Caco-2 (cell line): ENCODE results near the gene GSE1. TPM values are rescaled to one million over a fixed set of nuclear protein-coding genes. Genes with fewer than 3 reads are reported as not detected.

Source experiments
- BruUV-seq: library from RNA; stranded (reverse); fragments of 400-500 nt; replicated peaks from 2 replicates; lab custom pipeline; 2021; lab: Mats Ljungman, UMichigan
- CTCF ChIA-PET: fragments of 300-600 bp; sonication (Branson Sonifier 250); formaldehyde crosslinking; loops from one replicate; lab custom pipeline; 2022; ENCODE audit warnings: antibody characterized with exemption; lab: Charles Lee
- POLR2A ChIA-PET: fragments of 300-600 bp; sonication (Branson Sonifier 250); formaldehyde crosslinking; loops from one replicate; lab custom pipeline; 2022; ENCODE audit warnings: antibody characterized with exemption; lab: Charles Lee
- DNase-seq, 2 experiments: peaks; one replicate each; pipeline versions ENCODE4 v3.0.0 to v3.0.0-alpha.2; 2020 to 2022
- H3K27me3 ChIP-seq: replicated peaks from 2 replicates; pipeline ENCODE4 v1.6.0; 2011; ENCODE audit warnings: low read length; ENCODE audit not compliant: control insufficient read depth, insufficient read depth
- H3K36me3 ChIP-seq: 2 replicates; pipeline ENCODE4 v1.5.1; 2011; ENCODE audit warnings: low read length; ENCODE audit not compliant: control insufficient read depth, insufficient read depth
- H3K4me1 ChIP-seq: fragments of 250-450 bp; sonication (Bioruptor Pico); 2 replicates; pipeline ENCODE4 v1.5.1; 2020; ENCODE audit warnings: mild to moderate bottlenecking
- H3K4me3 ChIP-seq: 2 replicates; pipeline ENCODE4 v1.5.1; 2011; ENCODE audit warnings: low read depth, mild to moderate bottlenecking, control low read depth, low read length
- H3K9me3 ChIP-seq: fragments of 250-450 bp; sonication (Bioruptor Pico); 2 replicates; pipeline ENCODE4 v1.5.1; 2020; ENCODE audit warnings: mild to moderate bottlenecking, moderate library complexity
- H3K27ac Mint-ChIP-seq: one replicate; pipeline ENCODE4 v1.8.0; 2022; ENCODE audit warnings: mixed read lengths; ENCODE audit not compliant: unreplicated experiment
- H3K27me3 Mint-ChIP-seq: one replicate; pipeline ENCODE4 v1.8.0; 2022; ENCODE audit warnings: mixed read lengths; ENCODE audit not compliant: insufficient read depth, unreplicated experiment
- H3K36me3 Mint-ChIP-seq: one replicate; pipeline ENCODE4 v1.8.0; 2022; ENCODE audit warnings: mild to moderate bottlenecking, mixed read lengths; ENCODE audit not compliant: insufficient read depth, unreplicated experiment
- H3K4me1 Mint-ChIP-seq: one replicate; pipeline ENCODE4 v1.8.0; 2022; ENCODE audit warnings: low read depth, mixed read lengths; ENCODE audit not compliant: unreplicated experiment
- H3K4me3 Mint-ChIP-seq: one replicate; pipeline ENCODE4 v1.8.0; 2022; ENCODE audit warnings: mild to moderate bottlenecking, moderate library complexity, mixed read lengths; ENCODE audit not compliant: unreplicated experiment
- H3K9me3 Mint-ChIP-seq: one replicate; pipeline ENCODE4 v1.8.0; 2022; ENCODE audit warnings: mixed read lengths; ENCODE audit not compliant: unreplicated experiment
- intact Hi-C: fragments of 100-400 bp; cut with micrococcal nuclease; formaldehyde crosslinking; loops from one replicate; pipeline ENCODE4 v1.10.0; 2022; ENCODE audit not compliant: unreplicated experiment
- total RNA-seq: library from RNA; stranded (reverse); gene quantifications from 2 replicates; pipeline ENCODE4 v1.2.3, GENCODE V29; 2022
- TF ChIP-seq, protein P1 (sequence below), 2 experiments: fragments of 200-600 bp in 1 of 2; IDR thresholded peaks; 1 replicate in 1 of 2; 2 replicates in 1 of 2; pipeline versions ENCODE4 v1.5.1 to v1.8.0; 2011 to 2022; ENCODE audit warnings: antibody characterized with exemption in 1 of 2, control low read depth in 1 of 2, inconsistent platforms in 1 of 2, low read depth in 1 of 2, low read length in 1 of 2, mild to moderate bottlenecking in 1 of 2, moderate library complexity in 1 of 2; ENCODE audit not compliant: insufficient read depth in 1 of 2, severe bottlenecking in 1 of 2, unreplicated experiment in 1 of 2

The GSE1 gene
- total RNA-seq, 1 experiment from 2014 or later = 142 TPM

DNA sequence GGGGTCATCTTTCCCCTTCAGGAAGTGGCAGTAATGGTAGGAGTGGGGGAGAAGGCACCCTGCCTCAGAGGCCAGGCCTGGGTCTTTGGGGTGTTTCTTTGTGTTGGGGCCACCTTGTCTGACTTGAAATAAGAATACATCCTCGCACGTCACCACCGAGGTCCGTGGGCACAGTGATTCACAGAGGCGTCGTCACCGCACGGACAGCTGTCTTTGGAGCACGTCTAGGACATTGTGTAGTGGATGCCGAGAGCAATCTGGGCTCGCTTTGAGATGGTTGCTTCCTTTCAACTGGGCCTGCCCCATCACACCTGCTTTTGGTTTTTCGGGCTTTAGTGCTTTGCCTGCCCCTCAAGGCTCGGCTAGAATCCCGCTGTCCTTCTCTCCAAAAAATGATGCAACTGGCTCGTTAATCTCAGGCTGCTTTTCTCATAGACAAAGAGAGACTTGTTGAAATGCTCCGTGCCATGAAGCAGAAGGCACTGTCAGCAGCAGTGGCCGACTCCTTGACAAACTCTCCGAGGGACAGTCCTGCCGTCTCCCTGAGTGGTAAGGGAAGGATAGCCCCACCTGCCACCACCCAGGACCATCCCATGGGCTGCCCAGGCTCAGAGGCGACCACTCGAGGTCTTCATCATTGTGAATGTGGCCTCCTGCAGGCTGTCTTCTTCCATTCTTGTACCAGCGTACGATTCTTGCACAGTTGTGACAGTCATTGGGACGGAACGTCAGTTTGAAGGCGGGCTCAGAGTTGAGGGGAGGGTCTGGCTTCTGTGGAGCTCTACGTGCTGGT lies 51.7 kb downstream of the GSE1 start:
- ChIA-PET POLR2A (no interaction called here), CTCF (no interaction called here)
- no peak for DNase-seq
- Mint-ChIP-seq H3K36me3 (peaks cover 93% of the 10 kb centered on the region), H3K9me3 (no peaks in the 10 kb centered on the region), H3K4me3 (no peak overlapping the region), H3K27ac (no peak overlapping the region), H3K27me3 (no peaks in the 10 kb centered on the region), H3K4me1 (no peaks in the 10 kb centered on the region)
- Histone ChIP-seq H3K27me3 (no peaks in the 10 kb centered on the region), H3K36me3 (peaks cover 31% of the 10 kb centered on the region), H3K4me3 (no peak overlapping the region), H3K9me3 (no peaks in the 10 kb centered on the region), H3K4me1 (no peaks in the 10 kb centered on the region)
- no TSS peak for BruUV-seq
- TF ChIP-seq, protein P1, sequence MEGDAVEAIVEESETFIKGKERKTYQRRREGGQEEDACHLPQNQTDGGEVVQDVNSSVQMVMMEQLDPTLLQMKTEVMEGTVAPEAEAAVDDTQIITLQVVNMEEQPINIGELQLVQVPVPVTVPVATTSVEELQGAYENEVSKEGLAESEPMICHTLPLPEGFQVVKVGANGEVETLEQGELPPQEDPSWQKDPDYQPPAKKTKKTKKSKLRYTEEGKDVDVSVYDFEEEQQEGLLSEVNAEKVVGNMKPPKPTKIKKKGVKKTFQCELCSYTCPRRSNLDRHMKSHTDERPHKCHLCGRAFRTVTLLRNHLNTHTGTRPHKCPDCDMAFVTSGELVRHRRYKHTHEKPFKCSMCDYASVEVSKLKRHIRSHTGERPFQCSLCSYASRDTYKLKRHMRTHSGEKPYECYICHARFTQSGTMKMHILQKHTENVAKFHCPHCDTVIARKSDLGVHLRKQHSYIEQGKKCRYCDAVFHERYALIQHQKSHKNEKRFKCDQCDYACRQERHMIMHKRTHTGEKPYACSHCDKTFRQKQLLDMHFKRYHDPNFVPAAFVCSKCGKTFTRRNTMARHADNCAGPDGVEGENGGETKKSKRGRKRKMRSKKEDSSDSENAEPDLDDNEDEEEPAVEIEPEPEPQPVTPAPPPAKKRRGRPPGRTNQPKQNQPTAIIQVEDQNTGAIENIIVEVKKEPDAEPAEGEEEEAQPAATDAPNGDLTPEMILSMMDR (IDR thresholded peaks at IDR 0.05; ENCODE audit: insufficient read depth in 1 of 2, low read depth in 1 of 2, low read length in 1 of 2, severe bottlenecking in 1 of 2, unreplicated experiment in 1 of 2) = no peak
- intact Hi-C loops = no loop called here

DNA sequence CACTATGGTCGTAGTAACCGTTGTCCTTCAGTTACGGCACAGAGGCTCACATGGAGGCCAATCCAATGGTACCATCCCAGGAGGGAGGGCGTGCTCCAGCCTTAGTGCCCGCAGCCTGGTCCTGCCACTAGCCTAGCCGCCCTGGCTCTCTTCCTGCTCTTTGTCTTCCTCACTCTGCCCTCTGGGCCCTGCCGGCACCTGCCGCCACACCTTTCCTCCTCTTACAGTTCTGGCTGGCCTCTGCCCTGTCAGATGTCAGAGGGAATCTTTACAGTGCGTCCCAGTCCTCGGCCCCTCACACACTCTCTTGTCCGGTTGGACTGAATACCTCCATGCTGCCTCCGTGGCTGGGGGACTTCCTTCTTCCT lies 52.2 kb downstream of the GSE1 start:
- BruUV-seq = no TSS peak
- Mint-ChIP-seq H3K4me1 (no peaks in the 10 kb centered on the region), H3K27ac (no peak overlapping the region), H3K9me3 (no peaks in the 10 kb centered on the region), H3K36me3 (peaks cover 93% of the 10 kb centered on the region), H3K27me3 (no peaks in the 10 kb centered on the region), H3K4me3 (no peak overlapping the region)
- Histone ChIP-seq H3K9me3 (no peaks in the 10 kb centered on the region), H3K27me3 (no peaks in the 10 kb centered on the region), H3K36me3 (peaks cover 31% of the 10 kb centered on the region), H3K4me3 (no peak overlapping the region), H3K4me1 (no peaks in the 10 kb centered on the region)
- POLR2A ChIA-PET = no interaction called here
- CTCF ChIA-PET = no interaction called here
- intact Hi-C loops = no loop called here
- DNase-seq = no peak
- TF ChIP-seq, protein P1 (IDR thresholded peaks at IDR 0.05; ENCODE audit: insufficient read depth in 1 of 2, low read depth in 1 of 2, low read length in 1 of 2, severe bottlenecking in 1 of 2, unreplicated experiment in 1 of 2) = no peak

DNA sequence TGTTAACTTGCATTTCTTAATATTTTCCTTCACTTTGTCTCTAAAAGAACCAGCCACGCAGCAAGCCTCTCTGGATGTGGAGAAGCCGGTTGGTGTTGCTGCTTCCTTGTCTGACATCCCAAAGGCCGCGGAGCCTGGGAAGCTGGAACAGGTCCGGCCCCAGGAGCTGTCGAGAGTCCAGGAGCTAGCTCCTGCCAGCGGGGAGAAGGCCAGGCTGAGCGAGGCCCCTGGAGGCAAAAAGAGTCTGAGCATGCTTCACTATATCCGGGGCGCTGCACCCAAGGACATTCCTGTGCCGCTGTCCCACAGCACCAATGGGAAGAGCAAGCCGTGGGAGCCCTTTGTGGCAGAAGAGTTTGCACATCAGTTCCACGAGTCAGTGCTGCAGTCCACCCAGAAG lies 52.8 kb downstream of the GSE1 start:
- Histone ChIP-seq H3K9me3 (no peaks in the 10 kb centered on the region), H3K4me1 (no peaks in the 10 kb centered on the region), H3K27me3 (no peaks in the 10 kb centered on the region), H3K36me3 (peaks cover 31% of the 10 kb centered on the region), H3K4me3 (no peak overlapping the region)
- no peak overlapping the region for H3K4me3 Mint-ChIP-seq
- H3K9me3 Mint-ChIP-seq = no peaks in the 10 kb centered on the region
- peaks cover 95% of the 10 kb centered on the region for H3K36me3 Mint-ChIP-seq
- TF ChIP-seq, protein P1 (IDR thresholded peaks at IDR 0.05; ENCODE audit: insufficient read depth in 1 of 2, low read depth in 1 of 2, low read length in 1 of 2, severe bottlenecking in 1 of 2, unreplicated experiment in 1 of 2) = no peak
- POLR2A ChIA-PET = no interaction called here
- no peaks in the 10 kb centered on the region for H3K4me1 Mint-ChIP-seq
- DNase-seq = no peak
- intact Hi-C loops = no loop called here
- no peak overlapping the region for H3K27ac Mint-ChIP-seq
- no TSS peak for BruUV-seq
- CTCF ChIA-PET = no interaction called here
- no peaks in the 10 kb centered on the region for H3K27me3 Mint-ChIP-seq
